HCT116 (cell line): Measurements from ENCODE around the gene CYSTM1.

Experiments used
- EGR1 ChIP-seq: IDR thresholded peaks from 2 replicates; pipeline ENCODE4 v1.6.1; 2012; ENCODE audit warnings: low read depth
- ELF1 ChIP-seq: IDR thresholded peaks from 2 replicates; pipeline ENCODE4 v1.6.1; 2012; ENCODE audit warnings: low read depth, borderline replicate concordance
- EZH2 ChIP-seq: fragments of 200-600 bp; sonication (generic); IDR thresholded peaks from 2 replicates; pipeline ENCODE4 v1.6.1; 2017; ENCODE audit warnings: antibody characterized with exemption, mixed run types
- POLR2A ChIP-seq: IDR thresholded peaks from 2 replicates; pipeline ENCODE4 v1.7.0; 2011; ENCODE audit warnings: borderline replicate concordance; ENCODE audit not compliant: insufficient read depth, insufficient read length; ENCODE audit errors: extremely low read depth
- YY1 ChIP-seq: IDR thresholded peaks from 2 replicates; pipeline ENCODE4 v1.6.1; 2011; ENCODE audit warnings: low read length, low read depth, moderate library complexity, mild to moderate bottlenecking; ENCODE audit not compliant: insufficient replicate concordance; ENCODE audit errors: extremely low read depth
- TF ChIP-seq, protein P1 (sequence below), 3 experiments: fragments of 200-600 bp in 1 of 3; sonication (generic) in 1 of 3; IDR thresholded peaks in 2 of 3; conservative IDR thresholded peaks in 1 of 3; 2 replicates each; pipeline ENCODE4 v1.5.1; 2012 to 2017; ENCODE audit warnings: low read depth in 2 of 3, low read length in 2 of 3, antibody characterized with exemption in 1 of 3, borderline replicate concordance in 1 of 3, control low read depth in 1 of 3, mild to moderate bottlenecking in 1 of 3, mixed read lengths in 1 of 3, mixed run types in 1 of 3, moderate library complexity in 1 of 3; ENCODE audit not compliant: insufficient read depth in 1 of 3

DNA sequence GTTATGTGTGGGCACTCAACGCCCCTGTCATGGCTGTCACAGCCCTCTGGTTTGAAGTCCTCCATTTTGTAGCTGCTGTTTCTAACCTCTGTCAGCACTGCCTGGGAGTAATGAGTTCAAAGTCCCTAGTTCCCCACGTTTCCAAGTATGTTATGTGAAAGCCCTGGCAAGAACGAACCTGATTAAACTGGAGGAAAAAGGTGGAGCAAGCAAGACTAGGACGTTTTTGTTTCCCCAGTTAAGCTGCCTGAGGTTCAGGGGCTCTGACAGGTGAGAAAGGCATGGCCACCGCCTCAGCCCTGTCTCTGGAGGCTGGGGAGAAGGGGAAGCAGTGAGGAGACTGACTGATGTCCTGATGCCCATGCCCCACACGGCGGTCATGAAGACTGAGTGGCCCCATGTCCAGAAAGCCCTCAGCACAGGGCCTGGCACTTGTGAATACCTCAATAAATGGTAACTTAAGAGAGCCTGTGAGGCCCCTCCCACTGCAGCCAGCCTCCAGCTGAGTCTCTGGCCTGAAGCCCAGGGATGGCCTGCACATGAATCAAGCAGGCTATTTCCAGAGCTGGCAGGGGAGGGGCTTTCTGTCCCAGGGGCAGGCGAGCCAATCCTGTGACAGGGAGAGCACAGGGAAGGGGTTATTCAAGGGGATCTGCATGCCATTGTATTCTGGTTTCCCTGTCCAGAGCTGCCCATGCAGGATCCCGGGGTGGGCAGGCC is 66.2 kb downstream of the CYSTM1 start:
- TF ChIP-seq, protein P1, sequence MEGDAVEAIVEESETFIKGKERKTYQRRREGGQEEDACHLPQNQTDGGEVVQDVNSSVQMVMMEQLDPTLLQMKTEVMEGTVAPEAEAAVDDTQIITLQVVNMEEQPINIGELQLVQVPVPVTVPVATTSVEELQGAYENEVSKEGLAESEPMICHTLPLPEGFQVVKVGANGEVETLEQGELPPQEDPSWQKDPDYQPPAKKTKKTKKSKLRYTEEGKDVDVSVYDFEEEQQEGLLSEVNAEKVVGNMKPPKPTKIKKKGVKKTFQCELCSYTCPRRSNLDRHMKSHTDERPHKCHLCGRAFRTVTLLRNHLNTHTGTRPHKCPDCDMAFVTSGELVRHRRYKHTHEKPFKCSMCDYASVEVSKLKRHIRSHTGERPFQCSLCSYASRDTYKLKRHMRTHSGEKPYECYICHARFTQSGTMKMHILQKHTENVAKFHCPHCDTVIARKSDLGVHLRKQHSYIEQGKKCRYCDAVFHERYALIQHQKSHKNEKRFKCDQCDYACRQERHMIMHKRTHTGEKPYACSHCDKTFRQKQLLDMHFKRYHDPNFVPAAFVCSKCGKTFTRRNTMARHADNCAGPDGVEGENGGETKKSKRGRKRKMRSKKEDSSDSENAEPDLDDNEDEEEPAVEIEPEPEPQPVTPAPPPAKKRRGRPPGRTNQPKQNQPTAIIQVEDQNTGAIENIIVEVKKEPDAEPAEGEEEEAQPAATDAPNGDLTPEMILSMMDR (IDR thresholded peaks at IDR 0.05 in 2 of 3, conservative IDR thresholded peaks at IDR 0.05 in 1 of 3; ENCODE audit: borderline replicate concordance in 1 of 3, insufficient read depth in 1 of 3, low read depth in 2 of 3, low read length in 2 of 3), result no peak
- TF ChIP-seq YY1 (no peak), EZH2 (no peak), POLR2A (no peak), ELF1 (no peak), EGR1 (no peak)
